WTC11 (cell line): ENCODE data around the gene MSI2.

Source experiments
- ELF4 ChIP-seq: sonication (generic); formaldehyde crosslinking; IDR thresholded peaks from 2 replicates; pipeline ENCODE4 v1.8.1; 2022; ENCODE audit warnings: low read depth, mild to moderate bottlenecking, moderate library complexity, missing genetic modification reagents
- RELA ChIP-seq: sonication (generic); formaldehyde crosslinking; IDR thresholded peaks from 2 replicates; pipeline ENCODE4 v1.8.1; 2022; ENCODE audit warnings: missing genetic modification reagents, mild to moderate bottlenecking, borderline replicate concordance
- TEAD4 ChIP-seq: sonication (generic); formaldehyde crosslinking; IDR thresholded peaks from 2 replicates; pipeline ENCODE4 v1.8.0; 2022; ENCODE audit warnings: mild to moderate bottlenecking, missing genetic modification reagents
- TF ChIP-seq, protein P1 (sequence below): fragments of 200-600 bp; IDR thresholded peaks from 2 replicates; pipeline ENCODE4 v1.8.0; 2022; ENCODE audit warnings: antibody characterized with exemption

DNA sequence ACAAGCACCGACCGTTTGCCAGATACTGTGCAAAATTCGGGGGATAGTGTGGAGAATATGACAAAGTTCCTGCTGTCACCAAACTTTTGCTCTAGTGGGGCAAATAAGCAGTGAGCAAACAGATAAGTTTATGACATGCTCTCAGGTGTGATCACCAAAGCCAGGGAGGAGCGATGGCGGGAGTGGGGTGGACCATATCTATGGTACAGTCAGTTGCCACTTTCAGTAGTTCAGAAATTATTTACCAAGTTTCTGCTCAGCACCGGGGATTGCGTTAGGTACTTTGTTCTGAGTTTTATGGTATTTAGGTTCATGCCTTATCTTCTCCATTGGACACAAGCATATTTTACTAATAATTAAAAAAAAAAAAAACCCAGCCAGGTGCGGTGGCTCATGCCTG lies 11.9 kb downstream of the MSI2 start:
- TF ChIP-seq, protein P1, sequence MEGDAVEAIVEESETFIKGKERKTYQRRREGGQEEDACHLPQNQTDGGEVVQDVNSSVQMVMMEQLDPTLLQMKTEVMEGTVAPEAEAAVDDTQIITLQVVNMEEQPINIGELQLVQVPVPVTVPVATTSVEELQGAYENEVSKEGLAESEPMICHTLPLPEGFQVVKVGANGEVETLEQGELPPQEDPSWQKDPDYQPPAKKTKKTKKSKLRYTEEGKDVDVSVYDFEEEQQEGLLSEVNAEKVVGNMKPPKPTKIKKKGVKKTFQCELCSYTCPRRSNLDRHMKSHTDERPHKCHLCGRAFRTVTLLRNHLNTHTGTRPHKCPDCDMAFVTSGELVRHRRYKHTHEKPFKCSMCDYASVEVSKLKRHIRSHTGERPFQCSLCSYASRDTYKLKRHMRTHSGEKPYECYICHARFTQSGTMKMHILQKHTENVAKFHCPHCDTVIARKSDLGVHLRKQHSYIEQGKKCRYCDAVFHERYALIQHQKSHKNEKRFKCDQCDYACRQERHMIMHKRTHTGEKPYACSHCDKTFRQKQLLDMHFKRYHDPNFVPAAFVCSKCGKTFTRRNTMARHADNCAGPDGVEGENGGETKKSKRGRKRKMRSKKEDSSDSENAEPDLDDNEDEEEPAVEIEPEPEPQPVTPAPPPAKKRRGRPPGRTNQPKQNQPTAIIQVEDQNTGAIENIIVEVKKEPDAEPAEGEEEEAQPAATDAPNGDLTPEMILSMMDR: no peak
- no peak for TF ChIP-seq TEAD4 (CRISPR knock-in tag)
- no peak for TF ChIP-seq RELA (CRISPR knock-in tag)
- TF ChIP-seq ELF4 (CRISPR knock-in tag): no peak
